Left renal pelvis (tissue), 4 donors: ENCODE data around the gene TLCD5. TPM values are rescaled to one million over a fixed set of nuclear protein-coding genes. Genes with fewer than 3 reads are reported as not detected.

Experiments used
- DNase-seq, 4 donors: peaks; one replicate each; pipeline ENCODE4 v3.0.0-alpha.2; 2013; ENCODE audit warnings: low read depth in 4 of 4, low spot score in 3 of 4
- polyA plus RNA-seq, 4 donors: library from polyadenylated mRNA; unstranded; fragments of 120-200 nt; gene quantifications; one replicate each; pipeline ENCODE4 v1.2.1, GENCODE V29; 2013; ENCODE audit not compliant: insufficient read length in 4 of 4

The TLCD5 gene
- polyA plus RNA-seq, 4 donors: 10.7 to 16.7 (median 11.8) TPM

- DNase-seq: no peak
These were observed 50.0 kb downstream of the TLCD5 start for GRCh38 chr11:120375076-120375475.

- no peak for DNase-seq
These were observed 51.6 kb downstream of the TLCD5 start for GRCh38 chr11:120376547-120377182.

GRCh38 chr11:120378474-120378873, 53.4 kb downstream of the TLCD5 start:
- DNase-seq: no peak

GRCh38 chr11:120381401-120381800, 56.3 kb downstream of the TLCD5 start:
- no peak for DNase-seq

Other genes starting within 250 kb of the TLCD5 start
- 1 to 10 TPM in 3 of 4 donors, under 1 TPM in 1; 0.90 to 5.0 (median 1.9) TPM for gene TRIM29, start 187.2 kb upstream of the TLCD5 start, polyA plus RNA-seq
- gene OAF, start 114.3 kb upstream of the TLCD5 start, polyA plus RNA-seq: 100 to 1,000 TPM in 1 of 4 donors, 10 to 100 TPM in 3; 36.1 to 123 (median 42.5) TPM
- gene POU2F3, start 85.2 kb upstream of the TLCD5 start, polyA plus RNA-seq: 1 to 10 TPM in 2 of 4 donors, under 1 TPM in 2; 0.47 to 2.7 (median 0.89) TPM
- 100 to 1,000 TPM in 3 of 4 donors, 10 to 100 TPM in 1; 53.9 to 133 (median 124) TPM for gene ARHGEF12, start 11.1 kb downstream of the TLCD5 start, polyA plus RNA-seq
- gene GRIK4, start 186.4 kb downstream of the TLCD5 start, polyA plus RNA-seq: 1 to 10 TPM in 3 of 4 donors, under 1 TPM in 1; 0.95 to 1.9 (median 1.5) TPM